ENCODE measurements around the gene ISG15.

ISG15 gene

GRCh38 chr1:1062348-1063163 lies 49.3 kb downstream of the ISG15 start:
- DNase-seq: no peak

DNA sequence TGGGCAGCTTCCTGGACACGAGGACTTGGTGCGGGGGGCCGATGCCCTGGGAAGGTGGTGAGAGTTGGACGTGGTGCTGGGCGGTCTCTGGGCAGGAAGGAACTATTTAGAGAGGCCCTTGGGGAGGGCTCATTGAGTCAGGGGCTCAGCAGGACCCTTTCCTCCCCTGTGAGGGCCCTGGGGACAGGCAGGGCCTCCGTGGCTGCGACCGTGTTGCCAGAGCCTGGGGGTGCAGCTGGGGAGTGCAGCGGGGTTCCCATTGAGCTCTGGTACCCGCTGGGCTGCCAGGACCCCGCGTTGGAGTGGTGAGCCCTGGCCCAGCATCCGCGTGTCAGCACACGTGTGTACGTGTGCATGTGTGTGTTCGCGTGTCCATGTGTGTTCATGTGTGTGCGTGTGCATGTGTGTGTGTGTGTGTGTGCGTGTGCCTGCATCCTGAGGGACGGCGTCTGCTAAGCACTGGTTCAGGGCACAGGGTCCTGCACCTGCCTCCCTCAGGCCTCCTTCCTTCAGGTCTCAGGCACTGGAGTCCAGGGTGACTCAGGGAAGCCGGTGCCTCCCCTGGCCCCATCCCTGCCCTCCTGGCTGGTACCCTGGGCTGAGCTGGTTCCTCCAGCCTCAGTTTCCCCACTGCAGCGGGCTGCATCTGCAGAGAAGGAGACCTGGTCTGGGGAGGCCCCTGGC lies 50.1 kb downstream of the ISG15 start:
- no peak for DNase-seq
